ENCODE results near the gene GGT6.
"Not testable (repeated sequence)": the region's sequence is repeated elsewhere in the genome, so short reads cannot be mapped to it uniquely, and the experiment has no call there.

GGT6 gene

GRCh38 chr17:4591529-4591928, 31.2 kb upstream of the GGT6 start:
- DNase-seq: no peak

GRCh38 chr17:4590981-4591453, 30.6 kb upstream of the GGT6 start:
- no peak for DNase-seq

- not testable (repeated sequence) for DNase-seq
Observed at GRCh38 chr17:4590042-4590441, 29.7 kb upstream of the GGT6 start.

GRCh38 chr17:4588898-4589625, 28.7 kb upstream of the GGT6 start:
- no peak for DNase-seq

GRCh38 chr17:4588391-4588790, 28.0 kb upstream of the GGT6 start:
- no peak for DNase-seq

- no peak for DNase-seq
Observed at GRCh38 chr17:4587803-4588202, 27.4 kb upstream of the GGT6 start.

- DNase-seq: no peak
Observed at GRCh38 chr17:4587195-4587594, 26.8 kb upstream of the GGT6 start.

GRCh38 chr17:4586043-4586442, 25.7 kb upstream of the GGT6 start:
- no peak for DNase-seq

GRCh38 chr17:4585638-4585994, 25.2 kb upstream of the GGT6 start:
- no peak for DNase-seq

- DNase-seq: no peak
Observed at GRCh38 chr17:4584917-4585637, 24.7 kb upstream of the GGT6 start.

GRCh38 chr17:4584101-4584916, 23.9 kb upstream of the GGT6 start, which contains the start of gene SMTNL2:
SMTNL2 (plus strand) TSS chr17:4584529; CDS start chr17:4584606, 77 bp downstream.
- no peak for DNase-seq

GRCh38 chr17:4583782-4584100, 23.4 kb upstream of the GGT6 start:
- DNase-seq: no peak

GRCh38 chr17:4583206-4583605, 22.8 kb upstream of the GGT6 start:
- DNase-seq: no peak

- DNase-seq: no peak
Observed at GRCh38 chr17:4582691-4583090, 22.3 kb upstream of the GGT6 start.

- no peak for DNase-seq
Observed at GRCh38 chr17:4582101-4582501, 21.7 kb upstream of the GGT6 start.

GRCh38 chr17:4580291-4580690, 19.9 kb upstream of the GGT6 start:
- DNase-seq: no peak

GRCh38 chr17:4579678-4580077, 19.3 kb upstream of the GGT6 start:
- no peak for DNase-seq

GRCh38 chr17:4578349-4578748, 18.0 kb upstream of the GGT6 start:
- not testable (repeated sequence) for DNase-seq

- no peak for DNase-seq
Observed at GRCh38 chr17:4577386-4577993, 17.1 kb upstream of the GGT6 start.

GRCh38 chr17:4576729-4577322, 16.4 kb upstream of the GGT6 start:
- no peak for DNase-seq

GRCh38 chr17:4576161-4576558, 15.8 kb upstream of the GGT6 start:
- no peak for DNase-seq

GRCh38 chr17:4574448-4575045, 14.2 kb upstream of the GGT6 start:
- DNase-seq: no peak

All from NCI-H510A (cell line).